HepG2 (cell line): ENCODE measurements around the gene FMR1. TPM values are rescaled to one million over a fixed set of nuclear protein-coding genes. Genes with fewer than 3 reads are reported as not detected.

Experiments used
- BCL6 ChIP-seq: IDR thresholded peaks from 2 replicates; pipeline ENCODE4 v1.6.1; 2016; ENCODE audit warnings: missing genetic modification reagents, missing compliant biosample characterization
- CAMTA2 ChIP-seq: sonication (generic); formaldehyde crosslinking; IDR thresholded peaks from 2 replicates; pipeline ENCODE4 v1.4.0; 2020; ENCODE audit warnings: mild to moderate bottlenecking, missing genetic modification reagents, borderline replicate concordance
- CBX2 ChIP-seq, 2 experiments: fragments of 200-600 bp in 1 of 2; sonication (generic); formaldehyde crosslinking in 1 of 2; IDR thresholded peaks; 2 replicates each; pipeline versions ENCODE4 v1.7.0 to v1.8.1; 2018 to 2022; ENCODE audit warnings: low read depth in 2 of 2, low read length in 1 of 2, mild to moderate bottlenecking in 1 of 2, missing genetic modification reagents in 1 of 2
- FOXA3 ChIP-seq: IDR thresholded peaks from 2 replicates; pipeline ENCODE4 v1.6.1; 2016; ENCODE audit warnings: missing genetic modification reagents, missing compliant biosample characterization
- HCFC1 ChIP-seq: fragments of 150-350 bp; IDR thresholded peaks from 2 replicates; pipeline ENCODE4 v1.6.1; 2014; ENCODE audit warnings: low read depth, low read length
- PHF8 ChIP-seq: sonication (generic); formaldehyde crosslinking; IDR thresholded peaks from 2 replicates; pipeline ENCODE4 v1.5.0; 2020; ENCODE audit warnings: missing genetic modification reagents
- POGZ ChIP-seq: sonication (generic); formaldehyde crosslinking; IDR thresholded peaks from 2 replicates; pipeline ENCODE4 v1.4.0; 2020; ENCODE audit warnings: mild to moderate bottlenecking, missing genetic modification reagents
- POLR2A ChIP-seq, 2 experiments: IDR thresholded peaks; 2 replicates each; pipeline ENCODE4 v1.6.1; 2011; ENCODE audit warnings: low read depth in 2 of 2, low read length in 2 of 2, mild to moderate bottlenecking in 1 of 2, moderate library complexity in 1 of 2; ENCODE audit not compliant: insufficient read depth in 1 of 2
- RAD51 ChIP-seq: fragments of 450-650 bp; IDR thresholded peaks from 2 replicates; pipeline ENCODE4 v1.6.1; 2016; ENCODE audit warnings: borderline replicate concordance
- RXRB ChIP-seq: IDR thresholded peaks from 2 replicates; pipeline ENCODE4 v1.6.1; 2016; ENCODE audit warnings: borderline replicate concordance, missing genetic modification reagents, missing compliant biosample characterization
- SAFB2 ChIP-seq: sonication (generic); formaldehyde crosslinking; IDR thresholded peaks from 2 replicates; pipeline ENCODE4 v1.5.1; 2020; ENCODE audit warnings: missing genetic modification reagents, low read depth, mild to moderate bottlenecking, borderline replicate concordance
- SNAPC2 ChIP-seq: sonication (generic); formaldehyde crosslinking; IDR thresholded peaks from 2 replicates; pipeline ENCODE4 v1.8.1; 2022; ENCODE audit warnings: mild to moderate bottlenecking, missing genetic modification reagents
- SOX6 ChIP-seq, 2 experiments: fragments of 450-650 bp in 1 of 2; sonication (generic) in 1 of 2; formaldehyde crosslinking in 1 of 2; IDR thresholded peaks; 2 replicates each; pipeline versions ENCODE4 v1.4.0 to v1.6.1; 2017 to 2020; ENCODE audit warnings: antibody characterized with exemption in 1 of 2, mild to moderate bottlenecking in 1 of 2, missing genetic modification reagents in 1 of 2
- TBX2 ChIP-seq: sonication (generic); formaldehyde crosslinking; IDR thresholded peaks from 2 replicates; pipeline ENCODE4 v1.5.0; 2020; ENCODE audit warnings: missing genetic modification reagents, mild to moderate bottlenecking, borderline replicate concordance
- ZBTB3 ChIP-seq: sonication (generic); formaldehyde crosslinking; IDR thresholded peaks from 2 replicates; pipeline ENCODE4 v1.4.0; 2020; ENCODE audit warnings: low read depth, mild to moderate bottlenecking, moderate library complexity, missing genetic modification reagents, borderline replicate concordance
- ZFP37 ChIP-seq: sonication (generic); formaldehyde crosslinking; IDR thresholded peaks from 2 replicates; pipeline ENCODE4 v1.4.0; 2020; ENCODE audit warnings: missing genetic modification reagents, borderline replicate concordance
- ZFY ChIP-seq: sonication (generic); formaldehyde crosslinking; IDR thresholded peaks from 2 replicates; pipeline ENCODE4 v1.4.0; 2020; ENCODE audit warnings: missing genetic modification reagents
- ZMYM3 ChIP-seq: sonication (generic); formaldehyde crosslinking; IDR thresholded peaks from 2 replicates; pipeline ENCODE4 v1.5.1; 2020; ENCODE audit warnings: mild to moderate bottlenecking, missing genetic modification reagents
- ZNF350 ChIP-seq: sonication (generic); formaldehyde crosslinking; IDR thresholded peaks from 2 replicates; pipeline ENCODE4 v1.4.0; 2020; ENCODE audit warnings: mild to moderate bottlenecking, low read depth, missing genetic modification reagents, borderline replicate concordance
- ZNF44 ChIP-seq: sonication (generic); formaldehyde crosslinking; IDR thresholded peaks from 2 replicates; pipeline ENCODE4 v1.5.1; 2020; ENCODE audit warnings: mild to moderate bottlenecking, missing genetic modification reagents
- ZNF737 ChIP-seq: sonication (generic); formaldehyde crosslinking; IDR thresholded peaks from 2 replicates; pipeline ENCODE4 v1.5.0; 2020; ENCODE audit warnings: missing genetic modification reagents, mild to moderate bottlenecking, borderline replicate concordance
- ZNF749 ChIP-seq: sonication (generic); formaldehyde crosslinking; IDR thresholded peaks from 2 replicates; pipeline ENCODE4 v1.8.0; 2022; ENCODE audit warnings: mild to moderate bottlenecking, missing genetic modification reagents, moderate library complexity, borderline replicate concordance
- polyA plus RNA-seq, 8 experiments: library from polyadenylated mRNA; depleted of rRNA in 3 of 8; stranded (reverse) in 7 of 8; unstranded in 1 of 8; fragments of >200 nt; fragmentation: Illumina TruSeq in 4 of 8; extraction: Trizol in 4 of 8; gene quantifications; 2 replicates each; pipeline versions ENCODE4 v1.2.1 to v1.2.3, GENCODE V29; 2011 to 2016; ENCODE audit warnings: low read depth in 4 of 8, missing spikeins in 1 of 8, mixed read lengths in 1 of 8; ENCODE audit not compliant: insufficient read depth in 1 of 8
- total RNA-seq, 5 experiments: library from RNA; depleted of rRNA; stranded (reverse); fragments of >200 nt; fragmentation: Illumina TruSeq; extraction: Trizol; gene quantifications; 2 replicates each; pipeline ENCODE4 v1.2.3, GENCODE V29; 2016; ENCODE audit warnings: low read depth in 1 of 5
- TF ChIP-seq, protein P1 (sequence below): sonication (generic); formaldehyde crosslinking; IDR thresholded peaks from 2 replicates; pipeline ENCODE4 v1.8.0; 2022; ENCODE audit warnings: missing genetic modification reagents, mild to moderate bottlenecking, moderate library complexity, borderline replicate concordance
- TF ChIP-seq, protein P2 (sequence below): sonication (generic); formaldehyde crosslinking; IDR thresholded peaks from 2 replicates; pipeline ENCODE4 v1.4.0; 2020; ENCODE audit warnings: missing genetic modification reagents
- TF ChIP-seq, protein P3 (sequence below): sonication (generic); formaldehyde crosslinking; IDR thresholded peaks from 2 replicates; pipeline ENCODE4 v1.4.0; 2020; ENCODE audit warnings: missing genetic modification reagents

Gene FMR1
- total and polyA plus RNA-seq, 2 of the 13 experiments (the other 11 are each of a cell fraction or from before 2014, with no cell fraction given), result 27.8 to 49.6 TPM

DNA sequence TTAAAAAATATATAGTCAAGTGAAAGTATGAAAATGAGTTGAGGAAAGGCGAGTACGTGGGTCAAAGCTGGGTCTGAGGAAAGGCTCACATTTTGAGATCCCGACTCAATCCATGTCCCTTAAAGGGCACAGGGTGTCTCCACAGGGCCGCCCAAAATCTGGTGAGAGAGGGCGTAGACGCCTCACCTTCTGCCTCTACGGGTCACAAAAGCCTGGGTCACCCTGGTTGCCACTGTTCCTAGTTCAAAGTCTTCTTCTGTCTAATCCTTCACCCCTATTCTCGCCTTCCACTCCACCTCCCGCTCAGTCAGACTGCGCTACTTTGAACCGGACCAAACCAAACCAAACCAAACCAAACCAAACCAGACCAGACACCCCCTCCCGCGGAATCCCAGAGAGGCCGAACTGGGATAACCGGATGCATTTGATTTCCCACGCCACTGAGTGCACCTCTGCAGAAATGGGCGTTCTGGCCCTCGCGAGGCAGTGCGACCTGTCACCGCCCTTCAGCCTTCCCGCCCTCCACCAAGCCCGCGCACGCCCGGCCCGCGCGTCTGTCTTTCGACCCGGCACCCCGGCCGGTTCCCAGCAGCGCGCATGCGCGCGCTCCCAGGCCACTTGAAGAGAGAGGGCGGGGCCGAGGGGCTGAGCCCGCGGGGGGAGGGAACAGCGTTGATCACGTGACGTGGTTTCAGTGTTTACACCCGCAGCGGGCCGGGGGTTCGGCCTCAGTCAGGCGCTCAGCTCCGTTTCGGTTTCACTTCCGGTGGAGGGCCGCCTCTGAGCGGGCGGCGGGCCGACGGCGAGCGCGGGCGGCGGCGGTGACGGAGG is at the start of gene FMR1 (continued):
- TF ChIP-seq, protein P1, sequence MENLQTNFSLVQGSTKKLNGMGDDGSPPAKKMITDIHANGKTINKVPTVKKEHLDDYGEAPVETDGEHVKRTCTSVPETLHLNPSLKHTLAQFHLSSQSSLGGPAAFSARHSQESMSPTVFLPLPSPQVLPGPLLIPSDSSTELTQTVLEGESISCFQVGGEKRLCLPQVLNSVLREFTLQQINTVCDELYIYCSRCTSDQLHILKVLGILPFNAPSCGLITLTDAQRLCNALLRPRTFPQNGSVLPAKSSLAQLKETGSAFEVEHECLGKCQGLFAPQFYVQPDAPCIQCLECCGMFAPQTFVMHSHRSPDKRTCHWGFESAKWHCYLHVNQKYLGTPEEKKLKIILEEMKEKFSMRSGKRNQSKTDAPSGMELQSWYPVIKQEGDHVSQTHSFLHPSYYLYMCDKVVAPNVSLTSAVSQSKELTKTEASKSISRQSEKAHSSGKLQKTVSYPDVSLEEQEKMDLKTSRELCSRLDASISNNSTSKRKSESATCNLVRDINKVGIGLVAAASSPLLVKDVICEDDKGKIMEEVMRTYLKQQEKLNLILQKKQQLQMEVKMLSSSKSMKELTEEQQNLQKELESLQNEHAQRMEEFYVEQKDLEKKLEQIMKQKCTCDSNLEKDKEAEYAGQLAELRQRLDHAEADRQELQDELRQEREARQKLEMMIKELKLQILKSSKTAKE (CRISPR knock-in tag), result no peak
- TF ChIP-seq FOXA3 (CRISPR knock-in tag) (peak; percentile 74), RAD51 (peak; percentile 95), SAFB2 (no peak), ZFP37 (CRISPR knock-in tag) (no peak), ZBTB3 (no peak), CBX2 (IDR thresholded peaks at IDR 0.05; ENCODE audit: low read depth, low read length) (no peak), CBX2 (CRISPR knock-in tag; IDR thresholded peaks at IDR 0.05; ENCODE audit: low read depth) (no peak), SOX6 (IDR thresholded peaks at IDR 0.05) (no peak), SOX6 (CRISPR knock-in tag; IDR thresholded peaks at IDR 0.05) (0 out of 2 replicates have a peak, but pooled peaks have one; percentile 22), CAMTA2 (CRISPR knock-in tag) (no peak), ZNF44 (no peak), POGZ (CRISPR knock-in tag) (no peak; the same call in 1 of the 2 replicates), HCFC1 (no peak), ZFY (peak; percentile 38; the same call in 1 of the 2 replicates), RXRB (CRISPR knock-in tag) (no peak), PHF8 (CRISPR knock-in tag) (0 out of 2 replicates have a peak, but pooled peaks have one; percentile 3), ZMYM3 (CRISPR knock-in tag) (no peak), BCL6 (CRISPR knock-in tag) (0 out of 2 replicates have a peak, but pooled peaks have one; percentile 28), SNAPC2 (no peak), ZNF737 (no peak), ZNF350 (CRISPR knock-in tag) (0 out of 2 replicates have a peak, but pooled peaks have one; percentile 35), TBX2 (peak; percentile 35; the same call in 1 of the 2 replicates), POLR2A (IDR thresholded peaks at IDR 0.05; ENCODE audit: insufficient read depth in 1 of 2, low read depth in 2 of 2, low read length in 2 of 2) (peak in 1 of 2 experiments; percentile 47; a peak in 2 of 4 replicates), ZNF749 (0 out of 2 replicates have a peak, but pooled peaks have one; percentile 33)
- TF ChIP-seq, protein P2, sequence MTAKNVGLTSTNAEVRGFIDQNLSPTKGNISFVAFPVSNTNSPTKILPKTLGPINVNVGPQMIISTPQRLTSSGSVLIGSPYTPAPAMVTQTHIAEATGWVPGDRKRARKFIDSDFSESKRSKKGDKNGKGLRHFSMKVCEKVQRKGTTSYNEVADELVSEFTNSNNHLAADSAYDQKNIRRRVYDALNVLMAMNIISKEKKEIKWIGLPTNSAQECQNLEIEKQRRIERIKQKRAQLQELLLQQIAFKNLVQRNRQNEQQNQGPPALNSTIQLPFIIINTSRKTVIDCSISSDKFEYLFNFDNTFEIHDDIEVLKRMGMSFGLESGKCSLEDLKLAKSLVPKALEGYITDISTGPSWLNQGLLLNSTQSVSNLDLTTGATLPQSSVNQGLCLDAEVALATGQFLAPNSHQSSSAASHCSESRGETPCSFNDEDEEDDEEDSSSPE (CRISPR knock-in tag), result peak; percentile 93
- TF ChIP-seq, protein P3, sequence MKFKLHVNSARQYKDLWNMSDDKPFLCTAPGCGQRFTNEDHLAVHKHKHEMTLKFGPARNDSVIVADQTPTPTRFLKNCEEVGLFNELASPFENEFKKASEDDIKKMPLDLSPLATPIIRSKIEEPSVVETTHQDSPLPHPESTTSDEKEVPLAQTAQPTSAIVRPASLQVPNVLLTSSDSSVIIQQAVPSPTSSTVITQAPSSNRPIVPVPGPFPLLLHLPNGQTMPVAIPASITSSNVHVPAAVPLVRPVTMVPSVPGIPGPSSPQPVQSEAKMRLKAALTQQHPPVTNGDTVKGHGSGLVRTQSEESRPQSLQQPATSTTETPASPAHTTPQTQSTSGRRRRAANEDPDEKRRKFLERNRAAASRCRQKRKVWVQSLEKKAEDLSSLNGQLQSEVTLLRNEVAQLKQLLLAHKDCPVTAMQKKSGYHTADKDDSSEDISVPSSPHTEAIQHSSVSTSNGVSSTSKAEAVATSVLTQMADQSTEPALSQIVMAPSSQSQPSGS (CRISPR knock-in tag), result no peak
